Liver (tissue), 9 donors: ENCODE data around the gene CMTM4. TPM values are rescaled to one million over a fixed set of nuclear protein-coding genes. Genes with fewer than 3 reads are reported as not detected.
A peak's percentile ranks its signal among the peaks of the same experiment; 100 is the strongest.
"Not testable (repeated sequence)": the region's sequence is repeated elsewhere in the genome, so short reads cannot be mapped to it uniquely, and the experiment has no call there.

ENCODE experiments used
- DNase-seq: peaks from one replicate; pipeline ENCODE4 v3.0.0-alpha.2; 2017; ENCODE audit warnings: low spot score
- H3K27ac ChIP-seq, 2 donors: one replicate each; pipeline ENCODE4 v1.7.0; 2013; ENCODE audit warnings: inconsistent platforms in 2 of 2, low read length in 2 of 2, control low read depth in 1 of 2, low read depth in 1 of 2, mild to moderate bottlenecking in 1 of 2
- H3K27me3 ChIP-seq, 4 donors: one replicate each; pipeline versions ENCODE4 v1.6.1 to v1.7.0; 2013; ENCODE audit warnings: low read length in 3 of 4, inconsistent platforms in 1 of 4, mild to moderate bottlenecking in 1 of 4, moderate library complexity in 1 of 4; ENCODE audit not compliant: control insufficient read depth in 4 of 4, insufficient read depth in 4 of 4
- H3K36me3 ChIP-seq, 4 donors: one replicate each; pipeline versions ENCODE4 v1.6.1 to v1.7.0; 2013; ENCODE audit warnings: low read length in 3 of 4, mild to moderate bottlenecking in 3 of 4, low read depth in 1 of 4, moderate library complexity in 1 of 4; ENCODE audit not compliant: control insufficient read depth in 4 of 4, insufficient read depth in 3 of 4
- H3K4me1 ChIP-seq, 4 donors: one replicate each; pipeline versions ENCODE4 v1.6.1 to v1.7.0; 2013; ENCODE audit warnings: low read length in 3 of 4, mild to moderate bottlenecking in 3 of 4, moderate library complexity in 1 of 4; ENCODE audit not compliant: control insufficient read depth in 4 of 4, insufficient read depth in 4 of 4
- H3K4me3 ChIP-seq, 3 donors: one replicate each; pipeline versions ENCODE4 v1.6.1 to v1.7.0; 2013; ENCODE audit warnings: low read length in 3 of 3, control low read depth in 1 of 3, low read depth in 1 of 3, mild to moderate bottlenecking in 1 of 3
- H3K9ac ChIP-seq, 2 donors: one replicate each; pipeline ENCODE4 v1.7.0; 2013; ENCODE audit warnings: low read length in 2 of 2, mild to moderate bottlenecking in 2 of 2, moderate library complexity in 2 of 2, control low read depth in 1 of 2, low read depth in 1 of 2
- H3K9me3 ChIP-seq, 4 donors: one replicate each; pipeline versions ENCODE4 v1.6.1 to v1.7.0; 2013; ENCODE audit warnings: low read length in 3 of 4; ENCODE audit not compliant: control insufficient read depth in 4 of 4
- CTCF ChIP-seq: fragments of 150-350 bp; IDR thresholded peaks from 2 replicates; pipeline ENCODE4 v1.5.1; 2017; ENCODE audit warnings: improper control_type of control experiment, low read depth, low read length; ENCODE audit not compliant: missing input control
- EGR1 ChIP-seq, 2 donors: IDR thresholded peaks; 2 replicates each; pipeline ENCODE4 v1.6.1; 2016 to 2018; ENCODE audit warnings: antibody characterized with exemption in 2 of 2, low read depth in 2 of 2
- FOXA1 ChIP-seq: IDR thresholded peaks from 2 replicates; pipeline ENCODE4 v1.6.1; 2016; ENCODE audit warnings: antibody characterized with exemption
- FOXA2 ChIP-seq: IDR thresholded peaks from 2 replicates; pipeline ENCODE4 v1.6.1; 2016; ENCODE audit warnings: antibody characterized with exemption
- GABPA ChIP-seq, 2 donors: IDR thresholded peaks in 1 of 2; conservative IDR thresholded peaks in 1 of 2; 2 replicates each; pipeline ENCODE4 v1.6.1; 2016; ENCODE audit warnings: antibody characterized with exemption in 2 of 2, mild to moderate bottlenecking in 1 of 2, moderate library complexity in 1 of 2
- HNF4A ChIP-seq, 2 donors: conservative IDR thresholded peaks; 2 replicates each; pipeline ENCODE4 v1.6.1; 2016; ENCODE audit warnings: antibody characterized with exemption in 2 of 2, mild to moderate bottlenecking in 2 of 2
- HNF4G ChIP-seq: IDR thresholded peaks from 2 replicates; pipeline ENCODE4 v1.6.1; 2016; ENCODE audit warnings: antibody characterized with exemption
- JUND ChIP-seq, 2 donors: IDR thresholded peaks; 2 replicates each; pipeline ENCODE4 v1.6.1; 2016; ENCODE audit warnings: antibody characterized with exemption in 2 of 2
- NR2F2 ChIP-seq: IDR thresholded peaks from 2 replicates; pipeline ENCODE4 v1.6.1; 2016; ENCODE audit warnings: antibody characterized with exemption
- RAD21 ChIP-seq, 2 donors: IDR thresholded peaks; 2 replicates each; pipeline ENCODE4 v1.6.1; 2016; ENCODE audit warnings: antibody characterized with exemption in 2 of 2, mild to moderate bottlenecking in 2 of 2
- RXRA ChIP-seq, 2 donors: IDR thresholded peaks; 2 replicates each; pipeline ENCODE4 v1.6.1; 2017 to 2018; ENCODE audit warnings: antibody characterized with exemption in 2 of 2, mild to moderate bottlenecking in 1 of 2
- SP1 ChIP-seq: IDR thresholded peaks from 2 replicates; pipeline ENCODE4 v1.6.1; 2018; ENCODE audit warnings: antibody characterized with exemption, mild to moderate bottlenecking
- TAF1 ChIP-seq: conservative IDR thresholded peaks from 2 replicates; pipeline ENCODE4 v1.6.1; 2016; ENCODE audit warnings: antibody characterized with exemption, mild to moderate bottlenecking
- YY1 ChIP-seq: IDR thresholded peaks from 2 replicates; pipeline ENCODE4 v1.6.1; 2016; ENCODE audit warnings: antibody characterized with exemption, mild to moderate bottlenecking
- WGBS: extraction: QIAGEN DNeasy Blood & Tissue Kit; methylation state at CpG from one replicate; pipeline ENCODE4 v1.1.7; 2013; 5-methylcytosine and 5-hydroxymethylcytosine counted together
- polyA plus RNA-seq, 2 donors: library from polyadenylated mRNA; stranded (reverse) in 1 of 2; unstranded in 1 of 2; fragments of 200-250 nt in 1 of 2; fragments of >200 nt in 1 of 2; fragmentation: Nextera tagmentation in 1 of 2; extraction: Ambion mirVana in 1 of 2; gene quantifications; one replicate each; pipeline versions ENCODE4 v1.2.1 to v1.2.3, GENCODE V29; 2013 to 2015
- total RNA-seq, 2 donors: library from RNA; depleted of rRNA; stranded (reverse); fragments of >200 nt; gene quantifications; one replicate each; pipeline ENCODE4 v1.2.3, GENCODE V29; 2014
- TF ChIP-seq, protein P1 (sequence below): IDR thresholded peaks from 2 replicates; pipeline ENCODE4 v1.6.1; 2016; ENCODE audit warnings: antibody characterized with exemption, mild to moderate bottlenecking
- TF ChIP-seq, protein P2 (sequence below): IDR thresholded peaks from 2 replicates; pipeline ENCODE4 v1.6.1; 2016; ENCODE audit warnings: antibody characterized with exemption
- TF ChIP-seq, protein P3 (sequence below): IDR thresholded peaks from 2 replicates; pipeline ENCODE4 v1.6.1; 2016; ENCODE audit warnings: antibody characterized with exemption
- TF ChIP-seq, protein P4 (sequence below): IDR thresholded peaks from 2 replicates; pipeline ENCODE4 v1.6.1; 2016; ENCODE audit warnings: antibody characterized with exemption
- donor health status: healthy.
- donor health status: healthy.
- donor health status: healthy.
- donor health status: healthy.
- donor health status: healthy.

Gene CMTM4
- total and polyA plus RNA-seq, 4 donors = 2.9 to 19.7 (median 6.3) TPM

- TF ChIP-seq CTCF = peak; percentile 47
- TF ChIP-seq RXRA (IDR thresholded peaks at IDR 0.05) = no peak
- TF ChIP-seq GABPA (IDR thresholded peaks at IDR 0.05 in 1 of 2, conservative IDR thresholded peaks at IDR 0.05 in 1 of 2) = no peak
- no peak for TF ChIP-seq HNF4G
- TF ChIP-seq NR2F2 = no peak
- TF ChIP-seq SP1 = no peak
- TF ChIP-seq, protein P1, sequence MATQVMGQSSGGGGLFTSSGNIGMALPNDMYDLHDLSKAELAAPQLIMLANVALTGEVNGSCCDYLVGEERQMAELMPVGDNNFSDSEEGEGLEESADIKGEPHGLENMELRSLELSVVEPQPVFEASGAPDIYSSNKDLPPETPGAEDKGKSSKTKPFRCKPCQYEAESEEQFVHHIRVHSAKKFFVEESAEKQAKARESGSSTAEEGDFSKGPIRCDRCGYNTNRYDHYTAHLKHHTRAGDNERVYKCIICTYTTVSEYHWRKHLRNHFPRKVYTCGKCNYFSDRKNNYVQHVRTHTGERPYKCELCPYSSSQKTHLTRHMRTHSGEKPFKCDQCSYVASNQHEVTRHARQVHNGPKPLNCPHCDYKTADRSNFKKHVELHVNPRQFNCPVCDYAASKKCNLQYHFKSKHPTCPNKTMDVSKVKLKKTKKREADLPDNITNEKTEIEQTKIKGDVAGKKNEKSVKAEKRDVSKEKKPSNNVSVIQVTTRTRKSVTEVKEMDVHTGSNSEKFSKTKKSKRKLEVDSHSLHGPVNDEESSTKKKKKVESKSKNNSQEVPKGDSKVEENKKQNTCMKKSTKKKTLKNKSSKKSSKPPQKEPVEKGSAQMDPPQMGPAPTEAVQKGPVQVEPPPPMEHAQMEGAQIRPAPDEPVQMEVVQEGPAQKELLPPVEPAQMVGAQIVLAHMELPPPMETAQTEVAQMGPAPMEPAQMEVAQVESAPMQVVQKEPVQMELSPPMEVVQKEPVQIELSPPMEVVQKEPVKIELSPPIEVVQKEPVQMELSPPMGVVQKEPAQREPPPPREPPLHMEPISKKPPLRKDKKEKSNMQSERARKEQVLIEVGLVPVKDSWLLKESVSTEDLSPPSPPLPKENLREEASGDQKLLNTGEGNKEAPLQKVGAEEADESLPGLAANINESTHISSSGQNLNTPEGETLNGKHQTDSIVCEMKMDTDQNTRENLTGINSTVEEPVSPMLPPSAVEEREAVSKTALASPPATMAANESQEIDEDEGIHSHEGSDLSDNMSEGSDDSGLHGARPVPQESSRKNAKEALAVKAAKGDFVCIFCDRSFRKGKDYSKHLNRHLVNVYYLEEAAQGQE = no peak
- TF ChIP-seq EGR1 (IDR thresholded peaks at IDR 0.05; ENCODE audit: low read depth in 2 of 2) = no peak
- TF ChIP-seq, protein P2, sequence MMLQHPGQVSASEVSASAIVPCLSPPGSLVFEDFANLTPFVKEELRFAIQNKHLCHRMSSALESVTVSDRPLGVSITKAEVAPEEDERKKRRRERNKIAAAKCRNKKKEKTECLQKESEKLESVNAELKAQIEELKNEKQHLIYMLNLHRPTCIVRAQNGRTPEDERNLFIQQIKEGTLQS = no peak
- TF ChIP-seq RAD21 (IDR thresholded peaks at IDR 0.05) = peak; percentile 78 to 82
- TF ChIP-seq, protein P3, sequence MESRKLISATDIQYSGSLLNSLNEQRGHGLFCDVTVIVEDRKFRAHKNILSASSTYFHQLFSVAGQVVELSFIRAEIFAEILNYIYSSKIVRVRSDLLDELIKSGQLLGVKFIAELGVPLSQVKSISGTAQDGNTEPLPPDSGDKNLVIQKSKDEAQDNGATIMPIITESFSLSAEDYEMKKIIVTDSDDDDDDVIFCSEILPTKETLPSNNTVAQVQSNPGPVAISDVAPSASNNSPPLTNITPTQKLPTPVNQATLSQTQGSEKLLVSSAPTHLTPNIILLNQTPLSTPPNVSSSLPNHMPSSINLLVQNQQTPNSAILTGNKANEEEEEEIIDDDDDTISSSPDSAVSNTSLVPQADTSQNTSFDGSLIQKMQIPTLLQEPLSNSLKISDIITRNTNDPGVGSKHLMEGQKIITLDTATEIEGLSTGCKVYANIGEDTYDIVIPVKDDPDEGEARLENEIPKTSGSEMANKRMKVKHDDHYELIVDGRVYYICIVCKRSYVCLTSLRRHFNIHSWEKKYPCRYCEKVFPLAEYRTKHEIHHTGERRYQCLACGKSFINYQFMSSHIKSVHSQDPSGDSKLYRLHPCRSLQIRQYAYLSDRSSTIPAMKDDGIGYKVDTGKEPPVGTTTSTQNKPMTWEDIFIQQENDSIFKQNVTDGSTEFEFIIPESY = no peak
- TF ChIP-seq, protein P4, sequence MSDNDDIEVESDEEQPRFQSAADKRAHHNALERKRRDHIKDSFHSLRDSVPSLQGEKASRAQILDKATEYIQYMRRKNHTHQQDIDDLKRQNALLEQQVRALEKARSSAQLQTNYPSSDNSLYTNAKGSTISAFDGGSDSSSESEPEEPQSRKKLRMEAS = no peak
- TF ChIP-seq JUND (IDR thresholded peaks at IDR 0.05) = no peak
- peak in 1 of 2 donors; percentile 30 for TF ChIP-seq HNF4A (conservative IDR thresholded peaks at IDR 0.05)
- TF ChIP-seq TAF1 = no peak
- no peak for TF ChIP-seq YY1
- no peak for TF ChIP-seq FOXA2
- TF ChIP-seq FOXA1 = no peak
- no peaks in the 10 kb centered on the region for H3K36me3 ChIP-seq
- H3K9ac ChIP-seq = no peak overlapping the region
- H3K9me3 ChIP-seq = no peaks in the 10 kb centered on the region
- DNase-seq = no peak
- H3K4me1 ChIP-seq = peaks cover 0 to 14% (median 10%) of the 10 kb centered on the region in 4 donors
- 61% methylated on average over 7 of the region's 7 CpGs for WGBS
- H3K27me3 ChIP-seq = no peaks in the 10 kb centered on the region
- no peak overlapping the region for H3K4me3 ChIP-seq
- no peak overlapping the region for H3K27ac ChIP-seq
Measured at GRCh38 chr16:66662445-66663194, 33.9 kb downstream of the CMTM4 start.

- H3K36me3 ChIP-seq, DNase-seq, H3K27ac ChIP-seq, H3K9me3 ChIP-seq, H3K27me3 ChIP-seq, H3K4me3 ChIP-seq, H3K9ac ChIP-seq: not testable (repeated sequence)
- peaks cover 0 to 14% (median 10%) of the 10 kb centered on the region in 4 donors for H3K4me1 ChIP-seq
- 84% methylated on average over 6 of the region's 6 CpGs for WGBS
Measured at GRCh38 chr16:66661671-66662346, 34.7 kb downstream of the CMTM4 start.
